ENCODE results near the gene ELMO2.

ELMO2 gene

GRCh38 chr20:46354207-46354555 is 52.2 kb downstream of the ELMO2 start:
- peaks cover 7% of the 10 kb centered on the region for H3K36me3 ChIP-seq (ENCODE audit: control insufficient read depth, insufficient read depth, low read length)
- no peak overlapping the region for H3K9ac ChIP-seq (ENCODE audit: low read length)
- H3K4me1 ChIP-seq (ENCODE audit: control insufficient read depth, insufficient read depth, low read length), result peaks cover 11% of the 10 kb centered on the region
- H3K4me3 ChIP-seq (ENCODE audit: low read length), result no peak overlapping the region
- no peaks in the 10 kb centered on the region for H3K27me3 ChIP-seq (ENCODE audit: control insufficient read depth, insufficient read depth, low read length)
- no peaks in the 10 kb centered on the region for H3K9me3 ChIP-seq (ENCODE audit: control insufficient read depth, low read length)

GRCh38 chr20:46353500-46354206 is 52.8 kb downstream of the ELMO2 start:
- Histone ChIP-seq H3K4me1 (ENCODE audit: control insufficient read depth, insufficient read depth, low read length) (peaks cover 11% of the 10 kb centered on the region), H3K27me3 (ENCODE audit: control insufficient read depth, insufficient read depth, low read length) (no peaks in the 10 kb centered on the region), H3K4me3 (ENCODE audit: low read length) (no peak overlapping the region), H3K9ac (ENCODE audit: low read length) (no peak overlapping the region), H3K36me3 (ENCODE audit: control insufficient read depth, insufficient read depth, low read length) (peaks cover 7% of the 10 kb centered on the region), H3K9me3 (ENCODE audit: control insufficient read depth, low read length) (no peaks in the 10 kb centered on the region)

GRCh38 chr20:46352370-46352938 is 54.0 kb downstream of the ELMO2 start:
- H3K9me3 ChIP-seq (ENCODE audit: control insufficient read depth, low read length), result no peaks in the 10 kb centered on the region
- H3K27me3 ChIP-seq (ENCODE audit: control insufficient read depth, insufficient read depth, low read length), result no peaks in the 10 kb centered on the region
- no peak overlapping the region for H3K4me3 ChIP-seq (ENCODE audit: low read length)
- H3K4me1 ChIP-seq (ENCODE audit: control insufficient read depth, insufficient read depth, low read length), result peaks cover 10% of the 10 kb centered on the region
- no peak overlapping the region for H3K9ac ChIP-seq (ENCODE audit: low read length)
- peaks cover 7% of the 10 kb centered on the region for H3K36me3 ChIP-seq (ENCODE audit: control insufficient read depth, insufficient read depth, low read length)

GRCh38 chr20:46351357-46352058 is 54.9 kb downstream of the ELMO2 start:
- H3K9me3 ChIP-seq (ENCODE audit: control insufficient read depth, low read length), result no peaks in the 10 kb centered on the region
- H3K27me3 ChIP-seq (ENCODE audit: control insufficient read depth, insufficient read depth, low read length), result no peaks in the 10 kb centered on the region
- H3K4me1 ChIP-seq (ENCODE audit: control insufficient read depth, insufficient read depth, low read length), result peaks cover 4% of the 10 kb centered on the region
- no peak overlapping the region for H3K4me3 ChIP-seq (ENCODE audit: low read length)
- peaks cover 7% of the 10 kb centered on the region for H3K36me3 ChIP-seq (ENCODE audit: control insufficient read depth, insufficient read depth, low read length)
- H3K9ac ChIP-seq (ENCODE audit: low read length), result no peak overlapping the region

GRCh38 chr20:46350986-46351267 is 55.5 kb downstream of the ELMO2 start:
- Histone ChIP-seq H3K9ac (ENCODE audit: low read length) (no peak overlapping the region), H3K36me3 (ENCODE audit: control insufficient read depth, insufficient read depth, low read length) (peaks cover 7% of the 10 kb centered on the region), H3K27me3 (ENCODE audit: control insufficient read depth, insufficient read depth, low read length) (no peaks in the 10 kb centered on the region), H3K9me3 (ENCODE audit: control insufficient read depth, low read length) (no peaks in the 10 kb centered on the region), H3K4me3 (ENCODE audit: low read length) (no peak overlapping the region), H3K4me1 (ENCODE audit: control insufficient read depth, insufficient read depth, low read length) (peaks cover 4% of the 10 kb centered on the region)

GRCh38 chr20:46350201-46350985 is 56.0 kb downstream of the ELMO2 start:
- H3K4me3 ChIP-seq (ENCODE audit: low read length), result no peak overlapping the region
- no peaks in the 10 kb centered on the region for H3K9me3 ChIP-seq (ENCODE audit: control insufficient read depth, low read length)
- H3K27me3 ChIP-seq (ENCODE audit: control insufficient read depth, insufficient read depth, low read length), result no peaks in the 10 kb centered on the region
- no peak overlapping the region for H3K9ac ChIP-seq (ENCODE audit: low read length)
- peaks cover 7% of the 10 kb centered on the region for H3K36me3 ChIP-seq (ENCODE audit: control insufficient read depth, insufficient read depth, low read length)
- peaks cover 4% of the 10 kb centered on the region for H3K4me1 ChIP-seq (ENCODE audit: control insufficient read depth, insufficient read depth, low read length)

GRCh38 chr20:46349742-46350056 is 56.7 kb downstream of the ELMO2 start:
- Histone ChIP-seq H3K9ac (ENCODE audit: low read length) (no peak overlapping the region), H3K9me3 (ENCODE audit: control insufficient read depth, low read length) (no peaks in the 10 kb centered on the region), H3K36me3 (ENCODE audit: control insufficient read depth, insufficient read depth, low read length) (peaks cover 7% of the 10 kb centered on the region), H3K4me3 (ENCODE audit: low read length) (no peak overlapping the region), H3K27me3 (ENCODE audit: control insufficient read depth, insufficient read depth, low read length) (no peaks in the 10 kb centered on the region), H3K4me1 (ENCODE audit: control insufficient read depth, insufficient read depth, low read length) (peaks cover 4% of the 10 kb centered on the region)

GRCh38 chr20:46349035-46349741 is 57.2 kb downstream of the ELMO2 start:
- Histone ChIP-seq H3K27me3 (ENCODE audit: control insufficient read depth, insufficient read depth, low read length) (peaks cover under 1% of the 10 kb centered on the region), H3K9me3 (ENCODE audit: control insufficient read depth, low read length) (no peaks in the 10 kb centered on the region), H3K4me3 (ENCODE audit: low read length) (no peak overlapping the region), H3K9ac (ENCODE audit: low read length) (no peak overlapping the region), H3K36me3 (ENCODE audit: control insufficient read depth, insufficient read depth, low read length) (peaks cover 7% of the 10 kb centered on the region), H3K4me1 (ENCODE audit: control insufficient read depth, insufficient read depth, low read length) (peaks cover 4% of the 10 kb centered on the region)

- peaks cover 11% of the 10 kb centered on the region for H3K27me3 ChIP-seq (ENCODE audit: control insufficient read depth, insufficient read depth, low read length)
- H3K4me1 ChIP-seq (ENCODE audit: control insufficient read depth, insufficient read depth, low read length), result peaks cover 7% of the 10 kb centered on the region
- H3K36me3 ChIP-seq (ENCODE audit: control insufficient read depth, insufficient read depth, low read length), result peaks cover 7% of the 10 kb centered on the region
- no peaks in the 10 kb centered on the region for H3K9me3 ChIP-seq (ENCODE audit: control insufficient read depth, low read length)
- H3K9ac ChIP-seq (ENCODE audit: low read length), result no peak overlapping the region
- H3K4me3 ChIP-seq (ENCODE audit: low read length), result no peak overlapping the region
Observed at GRCh38 chr20:46347841-46348803, 58.3 kb downstream of the ELMO2 start.

- H3K9ac ChIP-seq (ENCODE audit: low read length), result no peak overlapping the region
- H3K36me3 ChIP-seq (ENCODE audit: control insufficient read depth, insufficient read depth, low read length), result peaks cover 7% of the 10 kb centered on the region
- no peak overlapping the region for H3K4me3 ChIP-seq (ENCODE audit: low read length)
- no peaks in the 10 kb centered on the region for H3K9me3 ChIP-seq (ENCODE audit: control insufficient read depth, low read length)
- peaks cover 12% of the 10 kb centered on the region for H3K4me1 ChIP-seq (ENCODE audit: control insufficient read depth, insufficient read depth, low read length)
- H3K27me3 ChIP-seq (ENCODE audit: control insufficient read depth, insufficient read depth, low read length), result peaks cover 25% of the 10 kb centered on the region
Observed at GRCh38 chr20:46346770-46347169, 59.6 kb downstream of the ELMO2 start.
